Measurements from ENCODE around the gene KCTD16. TPM values are rescaled to one million over a fixed set of nuclear protein-coding genes. Genes with fewer than 3 reads are reported as not detected.

The KCTD16 gene
- total RNA-seq, 1 donor from 2014 or later: 16.1 TPM

GRCh38 chr5:144206141-144206540 is 35.5 kb downstream of the KCTD16 start:
- peak; percentile 73 for DNase-seq (ENCODE audit: low spot score)

GRCh38 chr5:144207875-144208444 is 37.3 kb downstream of the KCTD16 start:
- DNase-seq (ENCODE audit: low spot score): no peak

GRCh38 chr5:144209361-144209760 is 38.7 kb downstream of the KCTD16 start:
- no peak for DNase-seq (ENCODE audit: low spot score)

GRCh38 chr5:144210655-144211054 is 40.0 kb downstream of the KCTD16 start:
- no peak for DNase-seq (ENCODE audit: low spot score)

- no peak for DNase-seq (ENCODE audit: low spot score)
Measured at GRCh38 chr5:144219869-144220268, 49.2 kb downstream of the KCTD16 start.

GRCh38 chr5:144227363-144227999 is 56.8 kb downstream of the KCTD16 start:
- DNase-seq (ENCODE audit: low spot score): no peak

- DNase-seq (ENCODE audit: low spot score): no peak
Measured at GRCh38 chr5:144230806-144231205, 60.1 kb downstream of the KCTD16 start.

- no peak for DNase-seq (ENCODE audit: low spot score)
Measured at GRCh38 chr5:144232285-144232684, 61.6 kb downstream of the KCTD16 start.

- DNase-seq (ENCODE audit: low spot score): no peak
Measured at GRCh38 chr5:144236499-144236898, 65.8 kb downstream of the KCTD16 start.

- peak; percentile 2 for DNase-seq (ENCODE audit: low spot score)
Measured at GRCh38 chr5:144237851-144238250, 67.2 kb downstream of the KCTD16 start.

GRCh38 chr5:144247131-144247530 is 76.5 kb downstream of the KCTD16 start:
- no peak for DNase-seq (ENCODE audit: low spot score)

GRCh38 chr5:144248015-144248414 is 77.3 kb downstream of the KCTD16 start:
- DNase-seq (ENCODE audit: low spot score): no peak

GRCh38 chr5:144249755-144250464 is 79.2 kb downstream of the KCTD16 start:
- DNase-seq (ENCODE audit: low spot score): no peak

- no peak for DNase-seq (ENCODE audit: low spot score)
Measured at GRCh38 chr5:144254552-144254951, 83.9 kb downstream of the KCTD16 start.

- DNase-seq (ENCODE audit: low spot score): no peak
Measured at GRCh38 chr5:144260121-144260520, 89.4 kb downstream of the KCTD16 start.

GRCh38 chr5:144265643-144266247 is 95.1 kb downstream of the KCTD16 start:
- DNase-seq (ENCODE audit: low spot score): peak; percentile 28

- DNase-seq (ENCODE audit: low spot score): no peak
Measured at GRCh38 chr5:144267961-144268513, 97.4 kb downstream of the KCTD16 start.

- DNase-seq (ENCODE audit: low spot score): no peak
Measured at GRCh38 chr5:144273232-144274027, 102.8 kb downstream of the KCTD16 start.

- no peak for DNase-seq (ENCODE audit: low spot score)
Measured at GRCh38 chr5:144275329-144275728, 104.7 kb downstream of the KCTD16 start.

- DNase-seq (ENCODE audit: low spot score): no peak
Measured at GRCh38 chr5:144276034-144276822, 105.6 kb downstream of the KCTD16 start.

GRCh38 chr5:144281784-144282183 is 111.1 kb downstream of the KCTD16 start:
- DNase-seq (ENCODE audit: low spot score): peak; percentile 47
